HAP-1 (cell line): ENCODE results near the gene DIS3L2.

Source experiments
- DNase-seq, 2 experiments: peaks; one replicate each; pipeline ENCODE4 v3.0.0-alpha.2; 2016 to 2020; ENCODE audit warnings: low spot score in 2 of 2
- H3K27me3 ChIP-seq: fragments of 250-450 bp; sonication (Bioruptor Pico); 2 replicates; pipeline ENCODE4 v1.5.1; 2020; ENCODE audit warnings: low read depth, mild to moderate bottlenecking, moderate library complexity
- H3K36me3 ChIP-seq: fragments of 250-450 bp; sonication (Bioruptor Pico); replicated peaks from 2 replicates; pipeline ENCODE4 v1.5.1; 2020; ENCODE audit warnings: mild to moderate bottlenecking
- H3K4me1 ChIP-seq: fragments of 250-450 bp; sonication (Bioruptor Pico); 2 replicates; pipeline ENCODE4 v1.5.1; 2020; ENCODE audit warnings: mild to moderate bottlenecking
- H3K4me3 ChIP-seq: fragments of 250-450 bp; sonication (Bioruptor Pico); 2 replicates; pipeline ENCODE4 v1.5.1; 2020; ENCODE audit warnings: mild to moderate bottlenecking, moderate library complexity
- H3K9me3 ChIP-seq: fragments of 250-450 bp; sonication (Bioruptor Pico); 2 replicates; pipeline ENCODE4 v1.5.1; 2020; ENCODE audit warnings: mild to moderate bottlenecking, moderate library complexity
- in situ Hi-C: fragments of 300-500 bp; cut with MboI; formaldehyde crosslinking; loops from 3 replicates; pipeline ENCODE4 v1.14.3; 2020; ENCODE audit warnings: low sequenced_read_pairs, inconsistent platforms, mixed read lengths

Gene DIS3L2, protein sequence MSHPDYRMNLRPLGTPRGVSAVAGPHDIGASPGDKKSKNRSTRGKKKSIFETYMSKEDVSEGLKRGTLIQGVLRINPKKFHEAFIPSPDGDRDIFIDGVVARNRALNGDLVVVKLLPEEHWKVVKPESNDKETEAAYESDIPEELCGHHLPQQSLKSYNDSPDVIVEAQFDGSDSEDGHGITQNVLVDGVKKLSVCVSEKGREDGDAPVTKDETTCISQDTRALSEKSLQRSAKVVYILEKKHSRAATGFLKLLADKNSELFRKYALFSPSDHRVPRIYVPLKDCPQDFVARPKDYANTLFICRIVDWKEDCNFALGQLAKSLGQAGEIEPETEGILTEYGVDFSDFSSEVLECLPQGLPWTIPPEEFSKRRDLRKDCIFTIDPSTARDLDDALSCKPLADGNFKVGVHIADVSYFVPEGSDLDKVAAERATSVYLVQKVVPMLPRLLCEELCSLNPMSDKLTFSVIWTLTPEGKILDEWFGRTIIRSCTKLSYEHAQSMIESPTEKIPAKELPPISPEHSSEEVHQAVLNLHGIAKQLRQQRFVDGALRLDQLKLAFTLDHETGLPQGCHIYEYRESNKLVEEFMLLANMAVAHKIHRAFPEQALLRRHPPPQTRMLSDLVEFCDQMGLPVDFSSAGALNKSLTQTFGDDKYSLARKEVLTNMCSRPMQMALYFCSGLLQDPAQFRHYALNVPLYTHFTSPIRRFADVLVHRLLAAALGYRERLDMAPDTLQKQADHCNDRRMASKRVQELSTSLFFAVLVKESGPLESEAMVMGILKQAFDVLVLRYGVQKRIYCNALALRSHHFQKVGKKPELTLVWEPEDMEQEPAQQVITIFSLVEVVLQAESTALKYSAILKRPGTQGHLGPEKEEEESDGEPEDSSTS

DNA sequence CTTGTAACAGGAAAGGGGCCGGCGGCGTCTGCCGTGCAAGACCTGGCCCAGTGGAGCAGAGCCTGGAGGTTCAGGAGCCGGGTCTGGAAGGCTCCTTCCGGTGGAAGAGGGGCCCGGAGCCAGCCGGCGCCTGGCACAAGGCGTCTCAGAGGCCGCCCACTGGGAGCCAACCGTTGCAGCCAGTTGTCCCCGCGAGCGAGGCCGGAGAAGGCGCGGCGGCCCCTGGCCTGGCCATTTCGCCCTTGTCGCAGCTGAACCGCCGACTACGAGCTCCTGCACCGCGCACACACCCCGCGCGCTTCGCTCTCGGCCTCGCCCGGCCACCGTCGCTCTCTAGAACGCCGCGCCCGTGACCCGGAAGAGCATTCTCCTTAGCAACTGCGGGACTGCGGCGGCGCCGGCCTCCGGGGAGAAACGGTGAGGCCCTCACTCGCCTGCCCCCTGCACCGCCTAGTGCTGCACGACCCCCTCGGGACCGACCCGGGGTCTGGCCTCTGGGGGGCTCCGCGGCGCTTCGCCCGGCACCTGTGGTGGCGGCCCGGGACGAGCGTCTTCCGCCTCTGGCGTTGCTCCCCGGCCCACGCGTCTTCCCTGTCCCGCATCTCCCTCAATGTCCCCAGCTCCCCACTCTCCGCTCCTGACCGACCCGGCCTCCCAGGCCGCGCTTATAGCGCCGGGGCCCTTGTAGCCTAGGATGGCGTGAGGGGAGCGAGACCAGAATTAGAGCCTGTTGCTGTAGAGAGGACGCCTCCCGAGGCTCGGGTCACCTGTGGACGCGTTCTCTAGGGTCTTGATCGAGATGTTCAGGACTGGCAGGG lies at the start of gene DIS3L2:
Gene DIS3L2, plus strand, starts transcription at position 365 of the 818 bp plus-strand sequence. CDS start 53,215 bp downstream, outside the sequence.
- Histone ChIP-seq H3K36me3 (no peaks in the 10 kb centered on the region), H3K4me1 (peaks cover 6% of the 10 kb centered on the region; the same call in 1 of the 2 replicates), H3K27me3 (no peaks in the 10 kb centered on the region), H3K9me3 (peaks cover 3% of the 10 kb centered on the region), H3K4me3 (peak within 1 kb of the TSS; percentile 78)
- in situ Hi-C loops: no loop called here
- DNase-seq: peak; percentile 81 to 83

DNA sequence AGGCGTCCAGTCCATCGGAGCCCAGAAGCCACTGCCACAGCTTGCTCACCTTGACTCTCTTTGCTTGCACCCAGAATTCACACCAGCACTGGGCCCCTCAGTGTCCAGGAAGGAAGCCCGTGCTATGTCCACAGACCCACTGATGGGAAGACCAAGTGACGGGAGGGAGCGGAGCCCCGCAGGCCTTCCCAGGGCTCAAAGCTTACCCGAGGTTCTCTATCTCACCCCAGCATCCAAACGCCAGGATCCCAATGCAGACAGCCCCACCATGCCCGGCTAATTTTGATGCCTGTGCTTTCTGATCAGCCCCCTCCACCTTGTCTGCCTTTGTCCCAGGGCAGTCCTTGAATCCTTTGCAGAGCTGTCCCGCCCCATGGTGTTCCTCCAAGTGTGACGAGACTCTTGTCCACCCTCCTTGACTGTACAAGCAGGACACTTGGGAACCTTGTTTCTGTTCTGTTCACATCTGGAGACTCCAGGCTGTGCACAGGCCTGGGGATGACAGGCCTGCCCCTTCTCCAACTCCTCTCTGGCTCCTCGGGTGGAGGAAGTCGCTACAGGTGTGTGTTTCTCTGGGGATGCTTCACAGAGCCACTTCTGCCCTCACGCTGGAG lies 47.3 kb upstream of the DIS3L2 start:
- in situ Hi-C loops: no loop called here
- H3K36me3 ChIP-seq: no peaks in the 10 kb centered on the region

DNA sequence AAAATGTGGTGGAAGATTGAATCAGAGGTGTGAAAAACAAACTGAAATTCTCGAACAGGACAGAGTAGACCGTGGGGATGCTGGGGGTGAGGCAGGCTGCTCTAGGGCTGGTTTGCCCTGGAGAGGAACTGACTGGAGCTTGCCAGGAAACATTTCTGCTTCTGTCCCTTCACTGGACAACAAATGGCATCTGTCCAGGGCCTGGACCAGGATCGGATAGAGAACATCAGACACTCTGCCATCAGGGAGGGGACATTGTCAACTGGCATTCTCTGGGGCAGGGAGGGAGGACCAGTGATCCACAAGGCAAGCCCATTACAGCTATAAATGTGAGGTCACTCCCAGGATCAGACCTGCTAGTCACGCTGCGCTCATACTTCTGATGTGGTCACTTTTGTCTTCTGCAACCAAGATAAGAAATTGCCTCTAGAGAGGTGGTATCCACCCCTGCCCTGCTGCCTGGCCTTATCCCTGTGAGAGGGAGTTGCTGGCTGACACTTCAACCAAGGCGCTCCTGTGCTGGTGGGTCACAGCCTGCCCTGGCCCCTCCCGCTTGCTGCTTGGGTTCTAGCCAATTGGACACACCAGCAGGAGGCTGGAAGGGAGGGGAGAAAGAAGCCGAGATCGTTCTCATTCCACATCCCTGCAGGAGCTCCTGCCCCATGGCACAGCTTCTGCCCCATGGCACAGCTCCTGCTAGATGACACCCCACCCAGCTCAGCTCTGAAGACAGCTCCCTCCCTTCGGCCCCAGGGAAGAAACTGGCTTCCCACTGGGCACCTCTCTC lies 44.0 kb upstream of the DIS3L2 start:
- no peaks in the 10 kb centered on the region for H3K4me1 ChIP-seq
- H3K4me3 ChIP-seq: no peak overlapping the region
- H3K9me3 ChIP-seq: no peaks in the 10 kb centered on the region
- in situ Hi-C loops: no loop called here
- no peak for DNase-seq
- no peaks in the 10 kb centered on the region for H3K27me3 ChIP-seq
- H3K36me3 ChIP-seq: 0 out of 2 replicates have a peak, but pooled peaks cover 4% of the 10 kb centered on the region

More for the DNA sequence above, 47.3 kb upstream of the DIS3L2 start:
- DNase-seq: no peak
- Histone ChIP-seq H3K4me3 (no peak overlapping the region), H3K27me3 (no peaks in the 10 kb centered on the region), H3K9me3 (no peaks in the 10 kb centered on the region), H3K4me1 (no peaks in the 10 kb centered on the region)

DNA sequence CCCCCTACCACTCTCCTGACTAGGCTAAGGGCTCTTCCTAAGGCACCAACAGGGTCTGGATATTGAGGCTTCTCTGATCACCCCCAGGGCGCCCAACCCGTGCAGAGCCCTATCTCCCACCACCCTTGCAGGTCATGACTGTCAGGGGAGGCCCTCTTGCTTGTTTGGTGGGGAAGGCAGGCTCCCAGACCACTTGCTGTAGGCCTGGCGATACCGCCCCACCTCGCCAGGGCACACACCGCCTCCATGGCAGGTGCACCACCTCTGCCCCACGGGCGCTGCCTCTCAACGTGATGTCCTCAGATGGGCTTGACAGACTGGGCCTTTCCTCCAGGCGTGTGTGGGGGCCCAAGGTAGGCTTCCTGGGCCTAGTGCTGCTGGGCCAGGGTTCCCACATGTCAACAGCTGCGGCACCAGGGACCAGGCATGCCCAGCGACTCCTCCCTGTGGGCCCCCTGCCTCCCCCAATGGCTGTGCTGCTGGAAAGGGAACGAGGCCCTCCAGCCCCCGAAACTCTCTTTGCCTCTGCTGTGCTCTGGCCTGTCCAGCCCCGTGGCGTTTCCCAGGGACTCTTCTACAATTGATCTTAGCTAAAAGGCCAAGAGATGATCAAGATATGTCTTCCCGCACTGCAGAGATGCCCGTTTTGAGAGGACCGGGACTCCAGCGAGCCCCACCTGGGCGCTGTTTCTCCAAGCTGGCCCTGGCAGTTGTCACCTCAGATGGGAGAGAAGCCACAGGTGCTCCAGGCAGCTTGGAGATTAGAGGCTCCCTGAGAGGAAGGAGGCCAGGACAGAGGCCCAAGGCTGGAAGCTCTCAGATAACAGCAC lies 42.8 kb upstream of the DIS3L2 start:
- DNase-seq: no peak
- in situ Hi-C loops: no loop called here

DNA sequence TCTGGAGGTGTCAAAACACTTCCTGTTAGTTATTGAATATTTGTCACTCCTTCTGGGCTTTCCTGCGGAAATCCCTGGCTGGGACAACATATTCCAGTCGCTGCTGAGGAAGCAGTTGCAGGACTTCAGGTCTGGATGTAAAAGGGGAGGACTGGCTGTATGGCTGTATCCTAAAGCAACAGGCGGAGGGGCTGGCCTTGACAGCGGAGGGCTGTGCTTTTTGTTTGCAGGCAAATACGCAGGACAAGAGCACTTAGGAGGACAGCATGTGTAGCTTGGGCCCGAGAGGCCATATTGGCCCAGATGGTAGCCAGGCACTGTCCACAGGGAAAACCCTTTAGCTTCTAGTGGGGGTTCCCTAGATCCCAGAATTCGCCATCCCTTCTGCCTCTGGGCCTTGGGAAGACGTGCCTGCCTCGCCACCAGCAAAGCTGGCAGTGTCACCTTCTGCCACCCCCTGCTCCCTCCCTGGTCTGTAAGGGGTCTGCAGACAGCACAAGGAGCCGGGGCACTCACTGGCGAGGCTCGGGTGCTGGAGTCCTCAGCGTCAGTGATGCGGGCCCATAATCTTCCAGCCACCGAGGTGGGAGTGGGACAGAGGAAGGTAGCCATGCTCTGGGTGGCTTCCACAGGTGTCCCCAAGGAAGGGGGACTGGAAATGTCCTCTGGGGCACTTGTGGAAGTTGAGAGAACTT lies 42.0 kb upstream of the DIS3L2 start:
- H3K9me3 ChIP-seq: no peaks in the 10 kb centered on the region
- no peak for DNase-seq
- peaks cover 4% of the 10 kb centered on the region; the same call in 1 of the 2 replicates for H3K36me3 ChIP-seq
- no peak overlapping the region for H3K4me3 ChIP-seq
- in situ Hi-C loops: no loop called here
- H3K4me1 ChIP-seq: no peaks in the 10 kb centered on the region
- no peaks in the 10 kb centered on the region for H3K27me3 ChIP-seq

More for the DNA sequence above, 42.8 kb upstream of the DIS3L2 start:
- Histone ChIP-seq H3K4me3 (no peak overlapping the region), H3K9me3 (no peaks in the 10 kb centered on the region), H3K27me3 (no peaks in the 10 kb centered on the region), H3K36me3 (peaks cover 4% of the 10 kb centered on the region; the same call in 1 of the 2 replicates), H3K4me1 (no peaks in the 10 kb centered on the region)

DNA sequence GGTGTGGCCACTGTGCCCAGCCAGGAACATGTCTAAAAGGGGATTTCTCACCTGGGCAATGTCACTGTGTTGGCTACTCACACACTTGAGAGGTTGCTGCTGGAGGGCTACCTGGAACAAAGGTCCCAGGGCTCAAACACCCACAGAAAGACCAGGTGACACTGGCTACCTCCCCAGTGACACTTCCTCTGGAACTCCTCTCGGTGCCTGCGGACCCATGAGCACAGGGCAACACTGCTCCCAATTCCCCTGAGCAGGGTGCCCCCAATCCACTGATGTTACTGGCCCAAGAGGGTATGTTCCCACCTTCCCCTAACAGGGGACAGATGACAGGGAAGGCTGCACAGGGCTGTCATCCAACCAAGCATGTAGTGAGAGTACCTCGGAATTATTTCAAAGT lies 41.1 kb upstream of the DIS3L2 start:
- Histone ChIP-seq H3K4me3 (no peak overlapping the region), H3K9me3 (no peaks in the 10 kb centered on the region), H3K27me3 (no peaks in the 10 kb centered on the region), H3K4me1 (peaks cover 3% of the 10 kb centered on the region; the same call in 1 of the 2 replicates), H3K36me3 (peaks cover 4% of the 10 kb centered on the region; the same call in 1 of the 2 replicates)
- in situ Hi-C loops: no loop called here
- no peak for DNase-seq

DNA sequence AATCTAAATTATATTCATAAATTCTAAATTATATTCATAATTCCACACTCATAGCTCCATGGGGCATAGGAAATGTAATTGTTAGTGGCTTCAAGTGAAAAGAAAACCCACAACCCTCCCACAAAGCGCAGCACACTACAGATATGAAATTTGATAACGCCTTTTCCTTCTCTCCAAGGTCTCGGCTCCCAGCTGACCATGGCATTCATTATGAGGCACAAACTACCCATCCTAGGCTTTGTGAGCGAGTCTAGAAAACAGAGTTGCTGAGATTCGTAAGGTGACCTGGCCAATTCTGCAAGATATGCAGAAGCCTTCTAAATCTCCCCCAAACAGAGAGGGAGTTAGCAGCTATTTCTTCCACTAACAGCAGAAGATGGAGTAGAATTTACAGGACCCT lies 40.7 kb upstream of the DIS3L2 start:
- Histone ChIP-seq H3K27me3 (no peaks in the 10 kb centered on the region), H3K36me3 (peaks cover 4% of the 10 kb centered on the region; the same call in 1 of the 2 replicates), H3K4me1 (peaks cover 3% of the 10 kb centered on the region; the same call in 1 of the 2 replicates), H3K4me3 (no peak overlapping the region), H3K9me3 (no peaks in the 10 kb centered on the region)
- DNase-seq: no peak
- in situ Hi-C loops: no loop called here

DNA sequence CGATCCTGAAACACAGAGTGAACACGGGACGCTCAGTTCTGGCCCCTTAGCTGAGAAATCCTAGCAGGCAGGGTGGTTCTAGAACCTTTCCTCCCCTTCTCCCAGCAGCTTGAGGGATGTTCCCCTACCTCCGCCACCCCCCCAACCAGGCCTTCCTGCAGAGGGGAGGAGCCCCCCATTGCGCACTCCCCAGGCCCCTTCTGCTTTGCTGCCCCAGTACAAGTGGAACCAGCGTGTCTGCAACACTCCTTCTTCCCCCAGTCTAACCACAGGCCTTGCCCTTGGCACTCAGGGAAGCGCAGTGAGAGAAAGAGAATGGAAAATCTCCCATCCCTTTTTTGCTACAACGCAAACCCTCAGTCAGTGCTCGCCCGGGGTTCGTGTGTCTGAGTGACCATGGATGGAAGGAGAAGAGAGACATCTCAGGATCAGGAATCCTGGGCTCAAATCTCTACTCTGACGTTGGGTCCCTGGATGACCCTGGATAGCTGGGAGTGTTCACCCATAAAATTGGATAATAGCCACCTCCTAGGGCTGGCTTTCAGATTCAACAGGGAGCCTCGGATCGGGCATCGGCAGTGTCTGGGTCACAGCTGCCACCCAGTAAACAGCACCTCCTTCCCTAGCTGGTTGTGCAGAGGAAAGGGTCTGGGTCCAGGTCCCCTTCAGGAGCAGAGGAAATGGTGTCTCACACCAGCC lies 39.1 kb upstream of the DIS3L2 start:
- H3K4me3 ChIP-seq: no peak overlapping the region
- no peaks in the 10 kb centered on the region for H3K9me3 ChIP-seq
- in situ Hi-C loops: no loop called here
- H3K36me3 ChIP-seq: peaks cover 4% of the 10 kb centered on the region; the same call in 1 of the 2 replicates
- no peak for DNase-seq
- peaks cover 9% of the 10 kb centered on the region for H3K27me3 ChIP-seq
- peaks cover 6% of the 10 kb centered on the region; the same call in 1 of the 2 replicates for H3K4me1 ChIP-seq

DNA sequence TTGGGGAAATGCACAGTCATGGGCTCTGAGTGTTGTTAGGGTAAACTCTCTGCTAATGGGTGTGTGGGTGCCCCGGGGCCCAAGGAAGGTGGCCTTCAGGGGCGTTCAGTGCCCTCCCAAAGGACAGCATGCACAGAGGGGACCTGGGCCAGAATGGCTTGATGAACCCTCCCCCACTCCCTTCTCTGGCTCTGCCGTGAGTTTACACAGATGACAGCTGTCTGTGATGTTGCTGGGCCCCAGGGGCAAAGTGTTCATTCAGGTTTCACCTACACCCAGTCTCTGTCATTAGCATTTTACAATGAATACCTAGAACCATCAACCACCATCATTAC lies 38.5 kb upstream of the DIS3L2 start:
- DNase-seq: no peak

DNA sequence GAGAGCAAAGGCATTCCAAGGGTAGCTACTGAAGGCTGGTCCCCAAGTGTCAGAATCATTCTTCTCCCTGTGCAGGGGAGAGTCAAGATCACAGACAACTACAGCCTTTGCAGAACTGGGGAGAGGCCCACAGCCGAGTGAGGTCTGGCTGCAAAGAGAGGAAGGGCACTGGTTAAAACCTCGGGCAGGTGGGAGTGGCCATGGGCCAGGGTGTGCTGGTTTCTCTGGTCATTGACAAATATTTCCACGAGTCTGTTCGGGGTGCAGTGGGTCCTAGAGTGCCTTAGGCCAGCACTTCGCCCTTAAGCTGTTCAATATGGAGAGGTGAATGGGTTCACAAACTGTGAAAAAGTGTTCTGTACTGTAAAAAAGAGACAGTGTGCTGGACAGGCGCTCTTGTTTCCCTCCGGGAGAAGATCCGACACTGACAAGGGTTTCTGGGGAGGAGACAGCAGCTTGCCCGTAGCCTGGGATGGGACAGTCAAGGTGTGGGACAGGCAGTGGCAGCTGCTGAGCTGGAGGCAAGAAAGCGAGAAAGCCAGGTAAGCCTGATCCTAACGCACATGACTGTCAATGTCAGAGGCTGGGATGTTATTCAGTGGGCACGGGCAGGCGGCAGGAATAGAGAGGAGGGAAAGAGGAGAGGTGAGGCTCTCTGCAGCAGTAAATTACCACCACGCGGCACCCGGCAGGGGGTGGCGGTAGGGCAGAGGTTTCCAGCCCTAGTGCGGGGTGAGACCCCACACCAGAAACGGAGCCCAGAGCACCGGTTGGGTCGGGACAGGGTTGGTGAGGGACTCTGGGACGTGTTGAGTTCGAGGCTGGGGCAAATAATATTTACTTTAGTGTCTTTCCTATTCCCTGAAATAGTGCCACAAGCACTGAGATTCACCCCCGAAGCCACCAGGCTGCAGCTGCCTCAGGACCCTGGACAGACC lies 37.3 kb upstream of the DIS3L2 start:
- Histone ChIP-seq H3K4me3 (peak overlapping the region; percentile 69), H3K9me3 (no peaks in the 10 kb centered on the region), H3K4me1 (peaks cover 6% of the 10 kb centered on the region; the same call in 1 of the 2 replicates), H3K36me3 (peaks cover 4% of the 10 kb centered on the region; the same call in 1 of the 2 replicates), H3K27me3 (peaks cover 13% of the 10 kb centered on the region)
- in situ Hi-C loops: no loop called here
- DNase-seq: no peak

More for the DNA sequence above, 38.5 kb upstream of the DIS3L2 start:
- Histone ChIP-seq H3K9me3 (no peaks in the 10 kb centered on the region), H3K4me3 (no peak overlapping the region), H3K4me1 (peaks cover 6% of the 10 kb centered on the region; the same call in 1 of the 2 replicates), H3K36me3 (peaks cover 4% of the 10 kb centered on the region; the same call in 1 of the 2 replicates), H3K27me3 (peaks cover 12% of the 10 kb centered on the region)
- in situ Hi-C loops: no loop called here
